WERI-Rb-1 (cell line): Measurements from ENCODE around the gene NLRX1.
"Not testable (repeated sequence)": the region's sequence is repeated elsewhere in the genome, so short reads cannot be mapped to it uniquely, and the experiment has no call there.

Experiments
- DNase-seq: peaks from one replicate; pipeline ENCODE4 v3.0.0-alpha.2; 2020
- H3K27ac ChIP-seq: fragments of 250-450 bp; sonication (Bioruptor Pico); 2 replicates; pipeline ENCODE4 v1.5.1; 2020; ENCODE audit warnings: mild to moderate bottlenecking, moderate library complexity
- H3K27me3 ChIP-seq: fragments of 250-450 bp; sonication (Bioruptor Pico); 2 replicates; pipeline ENCODE4 v1.5.1; 2021; ENCODE audit warnings: mild to moderate bottlenecking, low read depth, moderate library complexity; ENCODE audit not compliant: insufficient read depth, severe bottlenecking
- H3K36me3 ChIP-seq: fragments of 250-450 bp; sonication (Bioruptor Pico); 2 replicates; pipeline ENCODE4 v1.5.1; 2020; ENCODE audit warnings: mild to moderate bottlenecking, moderate library complexity
- H3K4me3 ChIP-seq: 2 replicates; pipeline ENCODE4 v1.5.1; 2011; ENCODE audit warnings: low read depth, mild to moderate bottlenecking, control low read depth, low read length
- H3K9me3 ChIP-seq: fragments of 250-450 bp; sonication (Bioruptor Pico); 2 replicates; pipeline ENCODE4 v1.5.1; 2021; ENCODE audit warnings: mild to moderate bottlenecking, moderate library complexity; ENCODE audit not compliant: severe bottlenecking
- CTCF ChIP-seq: IDR thresholded peaks from 2 replicates; pipeline ENCODE4 v1.5.1; 2011; ENCODE audit warnings: low read depth, mild to moderate bottlenecking, control low read depth, inconsistent platforms, low read length

Gene NLRX1

GRCh38 chr11:119178166-119178680 lies 9.7 kb downstream of the NLRX1 start:
- H3K27me3 ChIP-seq, result no peaks in the 10 kb centered on the region
- no peaks in the 10 kb centered on the region for H3K9me3 ChIP-seq
- no peak overlapping the region for H3K27ac ChIP-seq
- DNase-seq, result no peak
- H3K4me3 ChIP-seq, result no peak overlapping the region
- TF ChIP-seq CTCF, result no peak
- H3K36me3 ChIP-seq, result peaks cover 8% of the 10 kb centered on the region; the same call in 1 of the 2 replicates

GRCh38 chr11:119179342-119179741 lies 10.8 kb downstream of the NLRX1 start:
- no peaks in the 10 kb centered on the region for H3K9me3 ChIP-seq
- H3K36me3 ChIP-seq, result peaks cover 5% of the 10 kb centered on the region; the same call in 1 of the 2 replicates
- DNase-seq, result no peak
- TF ChIP-seq CTCF, result no peak
- no peak overlapping the region for H3K4me3 ChIP-seq
- H3K27ac ChIP-seq, result no peak overlapping the region
- H3K27me3 ChIP-seq, result no peaks in the 10 kb centered on the region

- Histone ChIP-seq H3K9me3 (no peaks in the 10 kb centered on the region), H3K4me3 (no peak overlapping the region), H3K36me3 (no peaks in the 10 kb centered on the region; the same call in 1 of the 2 replicates), H3K27me3 (no peaks in the 10 kb centered on the region), H3K27ac (no peak overlapping the region)
- TF ChIP-seq CTCF, result no peak
- no peak for DNase-seq
These were observed 11.5 kb downstream of the NLRX1 start for GRCh38 chr11:119179983-119180382.

- no peaks in the 10 kb centered on the region; the same call in 1 of the 2 replicates for H3K36me3 ChIP-seq
These were observed 12.5 kb downstream of the NLRX1 start for GRCh38 chr11:119180729-119181676.

GRCh38 chr11:119181677-119182412 lies 13.3 kb downstream of the NLRX1 start:
- Histone ChIP-seq H3K9me3 (no peaks in the 10 kb centered on the region), H3K4me3 (no peak overlapping the region), H3K27me3 (no peaks in the 10 kb centered on the region), H3K27ac (no peak overlapping the region), H3K36me3 (no peaks in the 10 kb centered on the region; the same call in 1 of the 2 replicates)
- no peak for DNase-seq
- TF ChIP-seq CTCF, result no peak

More at GRCh38 chr11:119180729-119181676, 12.5 kb downstream of the NLRX1 start:
- no peaks in the 10 kb centered on the region for H3K27me3 ChIP-seq
- no peak for TF ChIP-seq CTCF
- H3K27ac ChIP-seq, result no peak overlapping the region
- H3K9me3 ChIP-seq, result no peaks in the 10 kb centered on the region
- DNase-seq, result no peak
- H3K4me3 ChIP-seq, result no peak overlapping the region

GRCh38 chr11:119184399-119184798 lies 15.9 kb downstream of the NLRX1 start:
- not testable (repeated sequence) for H3K27ac ChIP-seq

More at GRCh38 chr11:119184399-119184798, 15.9 kb downstream of the NLRX1 start:
- H3K27me3 ChIP-seq, DNase-seq, H3K9me3 ChIP-seq, H3K36me3 ChIP-seq, H3K4me3 ChIP-seq: not testable (repeated sequence)
